PC-9 (cell line): ENCODE results near the gene CYB5B.

Experiments used
- EZH2 ChIP-seq: fragments of 200-600 bp; sonication (generic); IDR thresholded peaks from 2 replicates; pipeline ENCODE4 v1.8.0; 2017; ENCODE audit warnings: antibody characterized with exemption, low read depth
- TF ChIP-seq, protein P1 (sequence below): fragments of 200-600 bp; sonication (generic); conservative IDR thresholded peaks from 2 replicates; pipeline ENCODE4 v1.6.1; 2017; ENCODE audit warnings: mixed run types, antibody characterized with exemption, mild to moderate bottlenecking, moderate library complexity

DNA sequence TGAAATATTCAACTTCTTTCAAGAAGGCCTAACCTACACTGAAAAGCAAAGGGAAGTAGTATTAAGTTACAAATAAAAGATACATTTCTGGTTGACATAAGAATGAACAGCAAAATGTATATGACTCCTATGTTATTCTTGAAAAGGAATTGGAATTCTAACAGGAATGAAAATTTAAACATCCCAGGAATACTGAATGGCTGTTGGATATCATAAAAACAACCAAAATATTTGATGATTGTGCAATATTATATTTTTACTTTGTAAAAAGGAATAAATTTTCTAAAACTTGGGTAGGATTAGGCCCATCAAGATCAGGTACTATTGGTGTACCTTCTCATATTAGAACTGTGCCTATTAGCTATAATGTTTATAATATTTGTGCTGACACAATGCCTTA lies 50.0 kb downstream of the CYB5B start:
- TF ChIP-seq, protein P1, sequence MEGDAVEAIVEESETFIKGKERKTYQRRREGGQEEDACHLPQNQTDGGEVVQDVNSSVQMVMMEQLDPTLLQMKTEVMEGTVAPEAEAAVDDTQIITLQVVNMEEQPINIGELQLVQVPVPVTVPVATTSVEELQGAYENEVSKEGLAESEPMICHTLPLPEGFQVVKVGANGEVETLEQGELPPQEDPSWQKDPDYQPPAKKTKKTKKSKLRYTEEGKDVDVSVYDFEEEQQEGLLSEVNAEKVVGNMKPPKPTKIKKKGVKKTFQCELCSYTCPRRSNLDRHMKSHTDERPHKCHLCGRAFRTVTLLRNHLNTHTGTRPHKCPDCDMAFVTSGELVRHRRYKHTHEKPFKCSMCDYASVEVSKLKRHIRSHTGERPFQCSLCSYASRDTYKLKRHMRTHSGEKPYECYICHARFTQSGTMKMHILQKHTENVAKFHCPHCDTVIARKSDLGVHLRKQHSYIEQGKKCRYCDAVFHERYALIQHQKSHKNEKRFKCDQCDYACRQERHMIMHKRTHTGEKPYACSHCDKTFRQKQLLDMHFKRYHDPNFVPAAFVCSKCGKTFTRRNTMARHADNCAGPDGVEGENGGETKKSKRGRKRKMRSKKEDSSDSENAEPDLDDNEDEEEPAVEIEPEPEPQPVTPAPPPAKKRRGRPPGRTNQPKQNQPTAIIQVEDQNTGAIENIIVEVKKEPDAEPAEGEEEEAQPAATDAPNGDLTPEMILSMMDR: no peak
- no peak for TF ChIP-seq EZH2
